Loucy (cell line): ENCODE data around the gene ERFL.

Source experiments
- CTCF ChIP-seq: fragments of 200-600 bp; sonication (generic); conservative IDR thresholded peaks from 2 replicates; pipeline ENCODE4 v1.5.1; 2014; ENCODE audit warnings: mild to moderate bottlenecking, antibody characterized with exemption, low read length
- EZH2phosphoT487 ChIP-seq: fragments of 200-600 bp; IDR thresholded peaks from 2 replicates; pipeline ENCODE4 v1.6.1; 2018; ENCODE audit warnings: antibody characterized with exemption, mild to moderate bottlenecking, moderate library complexity, borderline replicate concordance

GRCh38 chr19:41968751-41969595 lies 40.7 kb upstream of the ERFL start:
- TF ChIP-seq EZH2phosphoT487: no peak
- TF ChIP-seq CTCF: no peak
